Spleen (tissue), 11 donors: ENCODE measurements around the gene SASH1. TPM values are rescaled to one million over a fixed set of nuclear protein-coding genes. Genes with fewer than 3 reads are reported as not detected.

ENCODE experiments used
- DNase-seq: peaks from one replicate; pipeline ENCODE4 v3.0.0-alpha.2; 2020
- H3K27ac ChIP-seq, 8 donors: fragments of 200-600 bp; sonication (generic) in 7 of 8; 1 replicate in 4 of 8; 2 replicates in 4 of 8; pipeline versions ENCODE4 v1.5.0 to v1.8.0; 2016 to 2021; ENCODE audit warnings: inconsistent platforms in 4 of 8, mild to moderate bottlenecking in 4 of 8, moderate library complexity in 1 of 8
- H3K27me3 ChIP-seq, 7 donors: fragments of 200-600 bp; sonication (generic) in 6 of 7; replicated peaks in 1 of 7; 1 replicate in 4 of 7; 2 replicates in 3 of 7; pipeline versions ENCODE4 v1.5.0 to v1.8.0; 2016 to 2021; ENCODE audit warnings: inconsistent platforms in 3 of 7, mild to moderate bottlenecking in 1 of 7
- H3K36me3 ChIP-seq, 6 donors: fragments of 200-600 bp; sonication (generic) in 5 of 6; 1 replicate in 4 of 6; 2 replicates in 2 of 6; pipeline versions ENCODE4 v1.5.0 to v1.8.0; 2016 to 2021; ENCODE audit warnings: inconsistent platforms in 2 of 6
- H3K4me1 ChIP-seq, 6 donors: fragments of 200-600 bp; sonication (generic) in 5 of 6; 1 replicate in 3 of 6; 2 replicates in 3 of 6; pipeline versions ENCODE4 v1.5.0 to v1.8.0; 2016 to 2021; ENCODE audit warnings: inconsistent platforms in 3 of 6
- H3K4me3 ChIP-seq, 8 donors: fragments of 200-600 bp; sonication (generic) in 7 of 8; 1 replicate in 4 of 8; 2 replicates in 4 of 8; pipeline versions ENCODE4 v1.5.0 to v1.8.0; 2016 to 2021; ENCODE audit warnings: inconsistent platforms in 4 of 8, mild to moderate bottlenecking in 4 of 8, moderate library complexity in 2 of 8
- H3K9me3 ChIP-seq, 8 donors: fragments of 200-600 bp; sonication (generic) in 7 of 8; 1 replicate in 4 of 8; 2 replicates in 4 of 8; pipeline versions ENCODE4 v1.5.0 to v1.8.0; 2016 to 2021; ENCODE audit warnings: inconsistent platforms in 4 of 8
- POLR2A ChIP-seq, 3 donors: fragments of 450-650 bp; IDR thresholded peaks; one replicate each; pipeline ENCODE4 v1.5.1; 2017; ENCODE audit warnings: antibody characterized with exemption in 3 of 3, mild to moderate bottlenecking in 1 of 3
- POLR2AphosphoS5 ChIP-seq, 3 donors: sonication (generic); formaldehyde crosslinking; IDR thresholded peaks; one replicate each; pipeline ENCODE4 v1.5.1; 2017; ENCODE audit warnings: antibody characterized with exemption in 3 of 3
- WGBS, 5 donors: extraction: QIAGEN DNeasy Blood & Tissue Kit in 3 of 5; methylation state at CpG; one replicate each; pipeline versions ENCODE4 v1.1.5 to v1.1.7; 2013 to 2018; 5-methylcytosine and 5-hydroxymethylcytosine counted together
- intact Hi-C: fragments of 100-400 bp; cut with DNase I; formaldehyde crosslinking; loops from one replicate; pipeline ENCODE4 v1.15.0; 2023; ENCODE audit warnings: low total_unique reads
- polyA plus RNA-seq, 3 donors: library from polyadenylated mRNA; stranded (reverse); fragments of 200-250 nt; gene quantifications; one replicate each; pipeline ENCODE4 v1.2.1, GENCODE V29; 2013
- total RNA-seq, 7 donors: library from RNA; depleted of rRNA in 3 of 7; stranded (reverse); fragments of >200 nt in 3 of 7; fragmentation: NEBNext Ultra II Directional in 4 of 7; extraction: Animal tissue kit (Norgen Biotek cat#: 25700) in 4 of 7; gene quantifications; one replicate each; pipeline versions ENCODE4 v1.1.0 to v1.2.1, GENCODE V29; 2016 to 2021
- TF ChIP-seq, protein P1 (sequence below), 11 experiments: fragments of 200-600 bp in 7 of 11; fragments of 450-650 bp in 4 of 11; sonication (generic) in 4 of 11; IDR thresholded peaks in 8 of 11; conservative IDR thresholded peaks in 3 of 11; 1 replicate in 7 of 11; 2 replicates in 4 of 11; pipeline versions ENCODE4 v1.4.0 to v1.8.0; 2016 to 2021; ENCODE audit warnings: antibody characterized with exemption in 11 of 11, inconsistent platforms in 4 of 11, mild to moderate bottlenecking in 1 of 11
- donor health status: healthy with polysubstance abuse.
- donor health status: DM: no; HTN: no; CAD: no; lungs with moderate emphysema.
- donor health status: DM: no; HTN: no; CAD: no.
- donor health status: Bipolar disorder and iron deficiency.
- donor health status: healthy.
- donor health status: DM: no; HTN: no; CAD: no.
- donor health status: DM: yes; HTN: yes; CAD: no.

Gene SASH1
- total and polyA plus RNA-seq, 10 donors, result 3.9 to 103 (median 57.9) TPM

DNA sequence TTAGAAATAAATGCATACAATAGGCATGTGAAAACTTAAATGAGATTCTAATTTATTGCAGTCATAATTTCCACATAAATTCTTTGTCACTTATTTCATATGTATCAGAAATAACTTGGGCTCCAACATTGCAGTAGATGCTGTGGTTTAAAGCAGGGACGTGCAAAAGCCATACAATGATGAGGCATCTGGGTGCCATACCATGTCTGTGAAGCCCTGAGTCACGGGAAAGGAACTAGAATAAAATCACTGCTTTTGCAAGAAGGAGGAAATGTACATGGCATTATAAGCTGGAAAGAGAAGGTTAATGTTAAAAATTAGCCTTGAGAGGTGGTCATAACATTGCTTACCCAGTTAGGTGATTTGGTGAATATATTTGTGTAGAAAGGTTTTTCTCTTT lies 180.4 kb downstream of the SASH1 start:
- H3K4me1 ChIP-seq, result peaks cover 4 to 36% (median 24%) of the 10 kb centered on the region in 6 donors
- no peak for TF ChIP-seq POLR2A (IDR thresholded peaks at IDR 0.05)
- TF ChIP-seq, protein P1, sequence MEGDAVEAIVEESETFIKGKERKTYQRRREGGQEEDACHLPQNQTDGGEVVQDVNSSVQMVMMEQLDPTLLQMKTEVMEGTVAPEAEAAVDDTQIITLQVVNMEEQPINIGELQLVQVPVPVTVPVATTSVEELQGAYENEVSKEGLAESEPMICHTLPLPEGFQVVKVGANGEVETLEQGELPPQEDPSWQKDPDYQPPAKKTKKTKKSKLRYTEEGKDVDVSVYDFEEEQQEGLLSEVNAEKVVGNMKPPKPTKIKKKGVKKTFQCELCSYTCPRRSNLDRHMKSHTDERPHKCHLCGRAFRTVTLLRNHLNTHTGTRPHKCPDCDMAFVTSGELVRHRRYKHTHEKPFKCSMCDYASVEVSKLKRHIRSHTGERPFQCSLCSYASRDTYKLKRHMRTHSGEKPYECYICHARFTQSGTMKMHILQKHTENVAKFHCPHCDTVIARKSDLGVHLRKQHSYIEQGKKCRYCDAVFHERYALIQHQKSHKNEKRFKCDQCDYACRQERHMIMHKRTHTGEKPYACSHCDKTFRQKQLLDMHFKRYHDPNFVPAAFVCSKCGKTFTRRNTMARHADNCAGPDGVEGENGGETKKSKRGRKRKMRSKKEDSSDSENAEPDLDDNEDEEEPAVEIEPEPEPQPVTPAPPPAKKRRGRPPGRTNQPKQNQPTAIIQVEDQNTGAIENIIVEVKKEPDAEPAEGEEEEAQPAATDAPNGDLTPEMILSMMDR (IDR thresholded peaks at IDR 0.05 in 8 of 11, conservative IDR thresholded peaks at IDR 0.05 in 3 of 11), result no peak
- no peak for TF ChIP-seq POLR2AphosphoS5 (IDR thresholded peaks at IDR 0.05)
- H3K27me3 ChIP-seq, result no peaks in the 10 kb centered on the region
- H3K9me3 ChIP-seq, result no peaks in the 10 kb centered on the region
- no peak for DNase-seq
- H3K4me3 ChIP-seq, result no peak overlapping the region
- 81 to 96% (median 84%) methylated on average over 2 of the region's 2 CpGs for WGBS, 5 donors
- intact Hi-C loops, result no loop called here
- H3K36me3 ChIP-seq, result peaks cover 0 to 32% (median 4%) of the 10 kb centered on the region in 6 donors
- no peak overlapping the region for H3K27ac ChIP-seq

DNA sequence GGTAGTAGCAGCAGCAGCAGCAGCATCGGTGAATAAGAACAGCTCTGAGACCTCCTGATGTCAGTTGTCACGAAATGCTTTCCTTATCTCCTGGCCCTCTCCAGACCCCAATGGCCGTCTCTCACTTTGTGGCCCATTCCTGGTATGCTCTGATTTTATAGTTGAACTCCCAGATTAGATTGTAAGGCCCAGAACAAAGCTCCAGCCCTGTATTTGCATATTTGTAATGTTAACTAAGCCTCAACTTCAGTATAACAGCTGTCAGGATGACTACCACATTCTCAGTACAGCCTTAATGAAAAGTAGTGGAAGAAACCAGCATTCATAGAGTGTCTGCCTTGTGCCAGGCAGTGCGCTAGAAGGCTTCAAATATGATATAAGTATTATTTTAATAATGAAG lies 180.9 kb downstream of the SASH1 start:
- 68 to 93% (median 81%) methylated on average over 4 of the region's 4 CpGs for WGBS, 5 donors
- H3K36me3 ChIP-seq, result peaks cover 0 to 37% (median 4%) of the 10 kb centered on the region in 6 donors

DNA sequence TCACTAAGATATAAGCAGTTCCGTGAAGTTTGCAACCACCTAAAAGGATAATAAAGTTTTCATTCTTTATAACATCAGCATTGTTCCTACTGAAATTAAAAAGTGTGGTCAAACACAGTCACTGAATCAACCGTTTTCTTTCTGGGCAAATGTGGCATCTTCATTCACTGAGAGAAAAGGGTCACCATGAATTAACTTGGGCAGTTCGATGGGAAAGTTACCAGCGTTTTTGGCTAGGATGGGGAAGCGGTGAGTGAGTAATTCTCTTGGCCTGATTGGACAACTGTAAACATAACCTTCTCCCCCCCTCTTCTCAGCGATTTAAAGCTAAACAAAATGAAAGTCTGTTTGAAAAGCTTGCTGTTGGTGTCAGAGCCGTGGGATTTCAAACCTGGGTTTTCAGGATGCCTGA lies 181.8 kb downstream of the SASH1 start:
- Histone ChIP-seq H3K4me3 (no peak overlapping the region), H3K9me3 (no peaks in the 10 kb centered on the region), H3K27ac (peak overlapping the region in 3 of 8 donors; percentile 4 to 9 (median 6)), H3K36me3 (peaks cover 0 to 37% (median 3%) of the 10 kb centered on the region in 6 donors), H3K4me1 (peaks cover 4 to 30% (median 22%) of the 10 kb centered on the region in 6 donors), H3K27me3 (no peaks in the 10 kb centered on the region)
- no peak for DNase-seq
- WGBS, 5 donors, result 51 to 80% (median 71%) methylated on average over 7 of the region's 7 CpGs
- TF ChIP-seq POLR2A (IDR thresholded peaks at IDR 0.05), result no peak
- TF ChIP-seq, protein P1 (IDR thresholded peaks at IDR 0.05 in 8 of 11, conservative IDR thresholded peaks at IDR 0.05 in 3 of 11), result no peak
- no peak for TF ChIP-seq POLR2AphosphoS5 (IDR thresholded peaks at IDR 0.05)
- intact Hi-C loops, result no loop called here

More for the DNA sequence above, 180.9 kb downstream of the SASH1 start:
- Histone ChIP-seq H3K27me3 (no peaks in the 10 kb centered on the region), H3K9me3 (no peaks in the 10 kb centered on the region), H3K27ac (no peak overlapping the region), H3K4me1 (peaks cover 4 to 36% (median 24%) of the 10 kb centered on the region in 6 donors), H3K4me3 (no peak overlapping the region)
- no peak for DNase-seq
- TF ChIP-seq, protein P1 (IDR thresholded peaks at IDR 0.05 in 8 of 11, conservative IDR thresholded peaks at IDR 0.05 in 3 of 11), result no peak
- TF ChIP-seq POLR2AphosphoS5 (IDR thresholded peaks at IDR 0.05) (no peak), POLR2A (IDR thresholded peaks at IDR 0.05) (no peak)
- intact Hi-C loops, result no loop called here

DNA sequence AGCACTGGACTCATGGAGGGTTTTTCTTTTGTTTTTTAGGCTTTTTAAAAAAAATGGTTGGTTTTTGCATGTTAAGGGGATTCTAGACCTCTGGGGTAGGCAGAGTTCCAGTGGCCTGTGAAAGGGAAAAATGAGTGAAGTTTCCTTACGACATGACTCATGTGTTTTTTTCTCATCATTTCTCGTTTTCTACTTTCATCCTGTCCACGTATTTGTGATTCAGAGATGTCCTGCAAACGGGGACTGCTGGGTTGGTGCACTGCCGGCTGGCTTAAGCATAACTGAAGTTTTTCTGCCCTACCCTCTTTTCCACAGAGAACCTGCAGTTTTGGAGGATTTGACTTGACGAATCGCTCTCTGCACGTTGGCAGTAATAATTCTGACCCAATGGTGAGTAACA lies 182.3 kb downstream of the SASH1 start:
- TF ChIP-seq, protein P1 (IDR thresholded peaks at IDR 0.05 in 8 of 11, conservative IDR thresholded peaks at IDR 0.05 in 3 of 11), result no peak
- TF ChIP-seq POLR2AphosphoS5 (IDR thresholded peaks at IDR 0.05), result no peak
- TF ChIP-seq POLR2A (IDR thresholded peaks at IDR 0.05), result no peak
- Histone ChIP-seq H3K27ac (peak overlapping the region in 3 of 8 donors; percentile 4 to 9 (median 6)), H3K9me3 (no peaks in the 10 kb centered on the region), H3K27me3 (no peaks in the 10 kb centered on the region), H3K36me3 (peaks cover 0 to 32% (median under 1%) of the 10 kb centered on the region in 6 donors), H3K4me1 (peaks cover 4 to 28% (median 20%) of the 10 kb centered on the region in 6 donors), H3K4me3 (no peak overlapping the region)
- 61 to 79% (median 77%) methylated on average over 8 of the region's 8 CpGs for WGBS, 5 donors
- intact Hi-C loops, result no loop called here
- no peak for DNase-seq
